OCI-LY3 (cell line): Measurements from ENCODE around the gene GALT.

Experiments
- H2AFZ ChIP-seq: fragments of 200-600, 300-600 bp; shearing (Covaris generic); 2 replicates; pipeline ENCODE4 v1.6.0; 2014; ENCODE audit warnings: antibody characterized with exemption, low read depth, low read length
- H3K27ac ChIP-seq: fragments of 200-600, 300-600 bp; sonication (generic); 2 replicates; pipeline ENCODE4 v1.5.1; 2014; ENCODE audit warnings: mild to moderate bottlenecking, low read length, moderate library complexity, mixed read lengths
- H3K27me3 ChIP-seq: fragments of 200-600, 300-600 bp; sonication (generic); 2 replicates; pipeline ENCODE4 v1.6.1; 2014; ENCODE audit warnings: low read depth, low read length, mixed read lengths
- H3K36me3 ChIP-seq: fragments of 200-600, 300-600 bp; sonication (generic); replicated peaks from 2 replicates; pipeline ENCODE3; 2014; ENCODE audit warnings: low read depth, low read length, mixed read lengths
- H3K4me1 ChIP-seq: fragments of 300-600, 200-600 bp; sonication (generic); 2 replicates; pipeline ENCODE4 v1.6.1; 2014; ENCODE audit warnings: low read length, mixed read lengths
- H3K4me2 ChIP-seq: fragments of 200-600, 300-600 bp; sonication (generic); 2 replicates; pipeline ENCODE4 v1.6.1; 2014; ENCODE audit warnings: low read length, mixed read lengths
- H3K4me3 ChIP-seq: fragments of 300-600, 200-600 bp; sonication (generic); 2 replicates; pipeline ENCODE4 v1.5.1; 2014; ENCODE audit warnings: antibody characterized with exemption, mild to moderate bottlenecking, low read length, moderate library complexity
- H3K79me2 ChIP-seq: fragments of 300-600, 200-600 bp; shearing (Covaris generic); 2 replicates; pipeline ENCODE4 v1.6.1; 2014; ENCODE audit warnings: mild to moderate bottlenecking, low read length, mixed read lengths
- H3K9ac ChIP-seq: fragments of 300-600, 200-600 bp; shearing (Covaris generic); 2 replicates; pipeline ENCODE4 v1.6.0; 2014; ENCODE audit warnings: mild to moderate bottlenecking, low read length, moderate library complexity
- H3K9me3 ChIP-seq: fragments of 200-600, 300-600 bp; shearing (Covaris generic); 2 replicates; pipeline ENCODE4 v1.6.1; 2014; ENCODE audit warnings: low read length, mixed read lengths; ENCODE audit not compliant: insufficient read depth
- H4K20me1 ChIP-seq: fragments of 200-600, 300-600 bp; sonication (generic); 2 replicates; pipeline ENCODE4 v1.6.1; 2016; ENCODE audit warnings: low read length, mixed read lengths; ENCODE audit not compliant: insufficient read depth
- CTCF ChIP-seq: fragments of 200-600, 300-600 bp; sonication (generic); IDR thresholded peaks from 2 replicates; pipeline ENCODE4 v1.5.1; 2014; ENCODE audit warnings: antibody characterized with exemption, low read length, low read depth
- EZH2phosphoT487 ChIP-seq: fragments of 200-600 bp; shearing (Covaris generic); IDR thresholded peaks from 2 replicates; pipeline ENCODE4 v1.6.1; 2018; ENCODE audit warnings: antibody characterized with exemption, mixed run types, low read depth

Gene GALT

DNA sequence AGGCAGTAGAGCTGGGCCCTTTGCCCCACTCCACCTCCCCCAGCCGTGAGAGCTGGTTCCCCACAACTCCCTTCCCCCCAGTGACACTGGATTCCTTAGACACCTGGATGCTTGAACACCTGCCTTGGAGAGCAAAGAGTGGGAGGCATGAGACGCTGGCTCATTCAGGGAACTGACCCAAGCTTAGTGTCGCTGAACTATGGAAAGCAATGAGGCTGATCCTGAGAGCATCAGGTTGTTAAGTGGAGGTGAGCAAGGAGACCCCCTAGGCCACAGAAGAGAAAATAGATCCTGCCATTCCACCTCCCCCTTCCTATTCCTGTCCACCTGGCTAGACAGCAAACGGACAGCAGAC lies 42.6 kb downstream of the GALT start:
- TF ChIP-seq CTCF (no peak), EZH2phosphoT487 (no peak)
- Histone ChIP-seq H3K4me2 (no peak overlapping the region), H3K4me3 (no peak overlapping the region), H3K4me1 (peaks cover 23% of the 10 kb centered on the region), H2AFZ (no peak overlapping the region), H3K79me2 (no peaks in the 10 kb centered on the region), H4K20me1 (no peaks in the 10 kb centered on the region), H3K27me3 (no peaks in the 10 kb centered on the region), H3K36me3 (no peaks in the 10 kb centered on the region), H3K9me3 (no peaks in the 10 kb centered on the region), H3K27ac (no peak overlapping the region), H3K9ac (no peak overlapping the region)

DNA sequence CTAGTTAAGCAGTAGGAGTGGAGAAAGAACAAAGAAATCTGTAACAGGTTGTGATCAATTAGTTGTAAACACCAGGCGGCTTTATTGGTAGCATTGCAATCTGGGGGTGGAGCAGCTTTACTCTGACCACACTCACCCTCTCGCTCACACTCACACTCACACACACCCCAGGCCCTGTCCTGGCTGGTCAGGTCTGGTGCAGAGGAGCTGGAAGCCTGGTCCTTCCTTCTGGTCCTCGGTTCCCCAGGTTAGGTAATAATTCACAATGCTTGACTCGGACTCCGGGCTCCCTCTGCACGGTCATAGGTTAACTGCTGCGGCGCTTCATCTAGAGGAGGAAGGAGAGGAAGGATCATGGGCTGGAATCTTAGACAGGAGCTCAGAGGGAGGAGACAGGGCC lies 43.0 kb downstream of the GALT start:
- no peak for TF ChIP-seq CTCF
- no peak for TF ChIP-seq EZH2phosphoT487

DNA sequence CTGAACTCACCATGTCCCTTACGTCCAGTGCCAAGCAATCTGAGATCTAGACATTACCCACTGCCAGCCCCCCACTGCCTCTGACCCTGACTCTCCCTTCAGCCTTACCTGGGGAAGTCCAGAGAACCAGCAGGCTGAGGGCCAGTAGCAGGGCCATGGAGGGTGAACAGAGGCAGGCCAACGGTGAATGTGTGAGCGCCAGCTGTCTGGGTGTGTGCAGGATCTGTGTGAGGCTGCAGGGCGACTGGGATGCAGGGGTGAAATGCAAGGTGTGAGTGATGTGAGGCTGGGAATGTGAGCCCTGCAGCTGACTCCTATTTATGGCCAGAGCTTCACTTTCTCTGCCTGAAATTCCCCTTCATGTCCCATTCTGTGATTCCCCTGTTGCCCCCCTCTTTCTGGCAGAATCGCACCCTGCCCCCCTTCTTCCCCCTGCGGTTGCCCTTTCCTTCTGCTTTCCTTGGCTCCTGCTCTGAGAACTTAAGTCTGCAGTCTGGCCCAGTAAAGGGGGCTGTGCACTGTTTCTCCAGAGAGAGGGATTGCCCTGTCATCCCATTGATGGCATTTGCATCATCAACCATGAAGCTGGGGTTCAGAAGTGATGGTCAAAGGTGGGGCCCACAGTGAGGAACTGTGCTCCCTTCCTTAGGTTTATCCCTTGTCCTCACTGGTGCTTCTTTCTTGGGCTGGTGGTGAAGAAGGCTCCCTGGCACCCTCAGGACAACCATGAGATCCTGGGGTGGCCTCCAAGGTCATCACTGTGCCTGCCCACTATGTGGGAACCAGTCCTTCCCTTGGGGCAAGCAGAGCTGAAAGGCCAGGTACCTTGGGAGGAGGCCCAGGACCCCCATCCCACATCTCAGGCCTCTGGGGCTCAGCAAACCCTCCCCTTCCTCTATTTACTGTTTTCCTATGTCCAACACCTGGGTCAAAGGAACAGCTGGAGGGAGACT lies 44.8 kb downstream of the GALT start, which contains the start of gene CCL19:
TSS of gene CCL19 (minus strand) at position 294 of the 953 bp plus-strand sequence. CDS start at position 157, 137 bp downstream.
- H3K27me3 ChIP-seq: no peaks in the 10 kb centered on the region
- H3K4me2 ChIP-seq: no peak within 1 kb of the TSS
- no peak for TF ChIP-seq EZH2phosphoT487
- TF ChIP-seq CTCF: no peak
- H3K4me3 ChIP-seq: no peak within 1 kb of the TSS
- no peak within 1 kb of the TSS for H3K27ac ChIP-seq
- H3K4me1 ChIP-seq: peaks cover 17% of the 10 kb centered on the region
- no peaks in the 10 kb centered on the region for H3K79me2 ChIP-seq
- no peaks in the 10 kb centered on the region for H4K20me1 ChIP-seq
- no peaks in the 10 kb centered on the region for H3K9me3 ChIP-seq
- no peak within 1 kb of the TSS for H2AFZ ChIP-seq
- no peak within 1 kb of the TSS for H3K9ac ChIP-seq
- no peaks in the 10 kb centered on the region for H3K36me3 ChIP-seq

More for the DNA sequence above, 43.0 kb downstream of the GALT start:
- Histone ChIP-seq H3K4me2 (no peak overlapping the region), H3K79me2 (no peaks in the 10 kb centered on the region), H3K36me3 (no peaks in the 10 kb centered on the region), H3K27ac (no peak overlapping the region), H4K20me1 (no peaks in the 10 kb centered on the region), H3K4me3 (no peak overlapping the region), H3K9ac (no peak overlapping the region), H3K9me3 (no peaks in the 10 kb centered on the region), H3K27me3 (no peaks in the 10 kb centered on the region), H3K4me1 (peaks cover 19% of the 10 kb centered on the region), H2AFZ (no peak overlapping the region)

DNA sequence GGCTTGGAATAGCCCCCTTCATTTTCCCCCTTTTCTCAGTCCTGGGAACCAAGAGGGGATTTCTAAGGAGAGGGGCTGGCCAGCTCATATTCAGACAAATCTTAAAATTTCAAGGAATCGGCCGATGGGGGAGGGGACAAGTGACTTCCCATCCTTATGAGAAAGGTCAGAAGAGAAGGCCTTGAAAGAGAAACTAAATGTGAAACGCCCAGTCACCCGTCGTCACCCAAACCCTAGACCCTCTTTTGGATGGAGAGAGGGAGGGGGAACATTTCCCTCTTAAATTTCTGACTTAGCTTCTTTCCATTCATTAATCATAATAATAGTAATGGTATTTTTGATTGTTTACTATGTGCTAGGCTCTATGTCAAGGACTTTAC lies 45.5 kb downstream of the GALT start:
- no peaks in the 10 kb centered on the region for H3K27me3 ChIP-seq
- H3K4me1 ChIP-seq: peaks cover 10% of the 10 kb centered on the region
- H3K79me2 ChIP-seq: no peaks in the 10 kb centered on the region
- no peak overlapping the region for H3K4me3 ChIP-seq
- H3K27ac ChIP-seq: no peak overlapping the region
- no peak overlapping the region for H2AFZ ChIP-seq
- H3K4me2 ChIP-seq: no peak overlapping the region
- no peaks in the 10 kb centered on the region for H3K36me3 ChIP-seq
- no peak overlapping the region for H3K9ac ChIP-seq
- no peak for TF ChIP-seq EZH2phosphoT487
- no peak for TF ChIP-seq CTCF
- H3K9me3 ChIP-seq: no peaks in the 10 kb centered on the region
- no peaks in the 10 kb centered on the region for H4K20me1 ChIP-seq
